HUDEP-2 (cell line): Measurements from ENCODE around the gene SCAMP1.
A peak's percentile ranks its signal among the peaks of the same experiment; 100 is the strongest.
"Not testable (repeated sequence)": the region's sequence is repeated elsewhere in the genome, so short reads cannot be mapped to it uniquely, and the experiment has no call there.

Source experiments
- DNase-seq, 76 experiments: peaks; one replicate each; lab custom pipeline; 2025; ENCODE audit not compliant: unreplicated experiment in 76 of 76; lab: John Stamatoyannopoulos, UW

SCAMP1 gene

GRCh38 chr5:78359831-78360673 is at the start of gene SCAMP1:
SCAMP1 (plus strand) TSS chr5:78360617; CDS start chr5:78360672, 55 bp downstream.
- peak in 71 of 76 experiments; percentile 10 to 87 (median 64) for DNase-seq

- no peak for DNase-seq
Measured at GRCh38 chr5:78317515-78317914, 42.9 kb upstream of the SCAMP1 start.

GRCh38 chr5:78318337-78318736 is 42.1 kb upstream of the SCAMP1 start:
- no peak for DNase-seq

- DNase-seq = peak in 8 of 76 experiments; percentile 2 to 23 (median 12)
Measured at GRCh38 chr5:78320401-78320800, 40.0 kb upstream of the SCAMP1 start.

- no peak for DNase-seq
Measured at GRCh38 chr5:78323241-78323640, 37.2 kb upstream of the SCAMP1 start.

GRCh38 chr5:78326930-78327329 is 33.5 kb upstream of the SCAMP1 start:
- DNase-seq = no peak

GRCh38 chr5:78327761-78328510 is 32.5 kb upstream of the SCAMP1 start:
- no peak for DNase-seq

GRCh38 chr5:78328585-78329173 is 31.7 kb upstream of the SCAMP1 start:
- no peak for DNase-seq

- DNase-seq = no peak
Measured at GRCh38 chr5:78331523-78332080, 28.8 kb upstream of the SCAMP1 start.

- no peak for DNase-seq
Measured at GRCh38 chr5:78334811-78335210, 25.6 kb upstream of the SCAMP1 start.

GRCh38 chr5:78335976-78336375 is 24.4 kb upstream of the SCAMP1 start:
- DNase-seq = peak in 2 of 76 experiments; percentile 7 to 15

- no peak for DNase-seq
Measured at GRCh38 chr5:78336698-78337097, 23.7 kb upstream of the SCAMP1 start.

- DNase-seq = no peak
Measured at GRCh38 chr5:78339617-78340436, 20.6 kb upstream of the SCAMP1 start.

- DNase-seq = no peak
Measured at GRCh38 chr5:78341440-78341839, 19.0 kb upstream of the SCAMP1 start.

- no peak for DNase-seq
Measured at GRCh38 chr5:78345485-78345884, 14.9 kb upstream of the SCAMP1 start.

GRCh38 chr5:78353520-78353919 is 6.9 kb upstream of the SCAMP1 start:
- DNase-seq = no peak

- DNase-seq = no peak
Measured at GRCh38 chr5:78354066-78354670, 6.2 kb upstream of the SCAMP1 start.

- DNase-seq = no peak
Measured at GRCh38 chr5:78355561-78355960, 4.9 kb upstream of the SCAMP1 start.

GRCh38 chr5:78359455-78359830 is 974 bp upstream of the SCAMP1 start:
- not testable (repeated sequence) for DNase-seq

GRCh38 chr5:78360674-78360923 is 182 bp downstream of the SCAMP1 start:
- no peak for DNase-seq
